ENCODE data around the gene SRGN.

DNA sequence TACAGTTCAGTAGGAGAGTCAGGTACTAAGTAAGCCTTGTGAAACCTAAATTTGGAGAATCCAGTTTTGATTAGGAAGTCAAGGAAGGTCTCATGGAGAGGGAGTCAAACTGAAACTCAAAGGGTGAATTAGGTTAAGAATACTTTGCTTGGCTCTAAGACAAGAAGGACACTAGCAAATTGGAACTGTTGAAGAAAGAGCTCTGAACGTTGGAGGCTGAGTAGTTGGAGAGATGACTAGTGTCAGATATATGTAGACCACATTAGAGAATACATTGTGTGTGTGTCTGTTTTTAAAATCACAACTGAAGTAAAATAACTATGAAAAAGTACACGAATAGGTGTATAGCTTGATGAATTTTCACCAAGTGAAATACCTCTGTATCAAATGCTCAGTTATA lies 42.3 kb downstream of the SRGN start:
- TF ChIP-seq, protein P1, sequence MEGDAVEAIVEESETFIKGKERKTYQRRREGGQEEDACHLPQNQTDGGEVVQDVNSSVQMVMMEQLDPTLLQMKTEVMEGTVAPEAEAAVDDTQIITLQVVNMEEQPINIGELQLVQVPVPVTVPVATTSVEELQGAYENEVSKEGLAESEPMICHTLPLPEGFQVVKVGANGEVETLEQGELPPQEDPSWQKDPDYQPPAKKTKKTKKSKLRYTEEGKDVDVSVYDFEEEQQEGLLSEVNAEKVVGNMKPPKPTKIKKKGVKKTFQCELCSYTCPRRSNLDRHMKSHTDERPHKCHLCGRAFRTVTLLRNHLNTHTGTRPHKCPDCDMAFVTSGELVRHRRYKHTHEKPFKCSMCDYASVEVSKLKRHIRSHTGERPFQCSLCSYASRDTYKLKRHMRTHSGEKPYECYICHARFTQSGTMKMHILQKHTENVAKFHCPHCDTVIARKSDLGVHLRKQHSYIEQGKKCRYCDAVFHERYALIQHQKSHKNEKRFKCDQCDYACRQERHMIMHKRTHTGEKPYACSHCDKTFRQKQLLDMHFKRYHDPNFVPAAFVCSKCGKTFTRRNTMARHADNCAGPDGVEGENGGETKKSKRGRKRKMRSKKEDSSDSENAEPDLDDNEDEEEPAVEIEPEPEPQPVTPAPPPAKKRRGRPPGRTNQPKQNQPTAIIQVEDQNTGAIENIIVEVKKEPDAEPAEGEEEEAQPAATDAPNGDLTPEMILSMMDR (IDR thresholded peaks at IDR 0.05; ENCODE audit: poor library complexity, severe bottlenecking) = no peak
- TF ChIP-seq POLR2AphosphoS5 (IDR thresholded peaks at IDR 0.05) = no peak
- no peak for TF ChIP-seq EZH2 (IDR thresholded peaks at IDR 0.05; ENCODE audit: borderline replicate concordance, insufficient read depth, low read length, poor library complexity, severe bottlenecking)
- TF ChIP-seq TAF1 (IDR thresholded peaks at IDR 0.05; ENCODE audit: low read depth) = no peak
- TF ChIP-seq SMC3 (conservative IDR thresholded peaks at IDR 0.05; ENCODE audit: poor library complexity) = no peak
- TF ChIP-seq EP300 (conservative IDR thresholded peaks at IDR 0.05; ENCODE audit: poor library complexity, severe bottlenecking) = no peak

Data from neural cell (in vitro differentiated cells).